Neural progenitor cell (in vitro differentiated cells): ENCODE measurements around the gene TMUB2. TPM values are rescaled to one million over a fixed set of nuclear protein-coding genes. Genes with fewer than 3 reads are reported as not detected.

Experiments
- DNase-seq: peaks from one replicate; pipeline ENCODE4 v3.0.0-alpha.2; 2016; ENCODE audit warnings: low spot score
- H2AFZ ChIP-seq: fragments of 200-600 bp; sonication (generic); replicated peaks from 2 replicates; pipeline ENCODE4 v1.6.1; 2016; ENCODE audit warnings: antibody characterized with exemption
- H3F3A ChIP-seq: fragments of 200-600 bp; sonication (generic); 2 replicates; pipeline ENCODE4 v1.6.1; 2016; ENCODE audit warnings: antibody characterized with exemption, low read depth
- H3K27ac ChIP-seq: fragments of 200-600 bp; sonication (generic); 2 replicates; pipeline ENCODE4 v1.5.1; 2016; ENCODE audit warnings: mild to moderate bottlenecking
- H3K27me3 ChIP-seq: fragments of 200-600 bp; sonication (generic); 2 replicates; pipeline ENCODE4 v1.6.1; 2016; ENCODE audit warnings: mild to moderate bottlenecking, moderate library complexity
- H3K36me3 ChIP-seq: fragments of 200-600 bp; sonication (generic); 2 replicates; pipeline ENCODE4 v1.5.1; 2016
- H3K4me1 ChIP-seq: fragments of 200-600 bp; sonication (generic); 2 replicates; pipeline ENCODE4 v1.6.1; 2016; ENCODE audit warnings: mixed run types
- H3K4me2 ChIP-seq: fragments of 200-600 bp; sonication (generic); 2 replicates; pipeline ENCODE4 v1.6.1; 2016
- H3K4me3 ChIP-seq: fragments of 200-600 bp; sonication (generic); 2 replicates; pipeline ENCODE4 v1.5.1; 2016
- H3K79me2 ChIP-seq: fragments of 200-600 bp; sonication (generic); 2 replicates; pipeline ENCODE4 v1.6.1; 2016; ENCODE audit warnings: low read depth
- H3K9ac ChIP-seq: fragments of 200-600 bp; sonication (generic); 2 replicates; pipeline ENCODE4 v1.6.1; 2016
- H3K9me3 ChIP-seq: fragments of 200-600 bp; sonication (generic); 2 replicates; pipeline ENCODE4 v1.5.1; 2016; ENCODE audit warnings: low read depth
- H4K20me1 ChIP-seq: fragments of 200-600 bp; sonication (generic); 2 replicates; pipeline ENCODE4 v1.6.1; 2016; ENCODE audit warnings: low read depth
- H3K27ac Mint-ChIP-seq: 3 replicates; pipeline ENCODE4 v1.8.0; 2021; ENCODE audit warnings: mixed read lengths
- H3K27me3 Mint-ChIP-seq: 2 replicates; pipeline ENCODE4 v1.8.0; 2022; ENCODE audit warnings: low read depth, mild to moderate bottlenecking, inconsistent platforms, moderate library complexity, mixed read lengths; ENCODE audit not compliant: insufficient read depth
- H3K36me3 Mint-ChIP-seq: 3 replicates; pipeline ENCODE4 v1.8.0; 2021; ENCODE audit warnings: mixed read lengths
- H3K4me1 Mint-ChIP-seq: 3 replicates; pipeline ENCODE4 v1.8.0; 2021; ENCODE audit warnings: mixed read lengths
- H3K4me3 Mint-ChIP-seq: 3 replicates; pipeline ENCODE4 v1.8.0; 2021; ENCODE audit warnings: mild to moderate bottlenecking, moderate library complexity, mixed read lengths
- H3K9me3 Mint-ChIP-seq: 3 replicates; pipeline ENCODE4 v1.8.0; 2020; ENCODE audit warnings: mixed read lengths
- EZH2 ChIP-seq: fragments of 200-600 bp; sonication (generic); IDR thresholded peaks from 2 replicates; pipeline ENCODE4 v1.6.1; 2017; ENCODE audit warnings: antibody characterized with exemption, mild to moderate bottlenecking, moderate library complexity
- EZH2phosphoT487 ChIP-seq: fragments of 200-600 bp; sonication (generic); IDR thresholded peaks from 2 replicates; pipeline ENCODE4 v1.6.1; 2017; ENCODE audit warnings: antibody characterized with exemption
- total RNA-seq: library from RNA; depleted of rRNA; stranded (reverse); fragments of >200 nt; gene quantifications from 2 replicates; pipeline ENCODE4 v1.2.3, GENCODE V29; 2015; ENCODE audit warnings: low replicate concordance
- TF ChIP-seq, protein P1 (sequence below): fragments of 200-600 bp; sonication (generic); IDR thresholded peaks from 2 replicates; pipeline ENCODE4 v1.5.1; 2017; ENCODE audit warnings: antibody characterized with exemption, mild to moderate bottlenecking

The TMUB2 gene
- total RNA-seq, 1 donor from 2014 or later: 16.6 TPM

DNA sequence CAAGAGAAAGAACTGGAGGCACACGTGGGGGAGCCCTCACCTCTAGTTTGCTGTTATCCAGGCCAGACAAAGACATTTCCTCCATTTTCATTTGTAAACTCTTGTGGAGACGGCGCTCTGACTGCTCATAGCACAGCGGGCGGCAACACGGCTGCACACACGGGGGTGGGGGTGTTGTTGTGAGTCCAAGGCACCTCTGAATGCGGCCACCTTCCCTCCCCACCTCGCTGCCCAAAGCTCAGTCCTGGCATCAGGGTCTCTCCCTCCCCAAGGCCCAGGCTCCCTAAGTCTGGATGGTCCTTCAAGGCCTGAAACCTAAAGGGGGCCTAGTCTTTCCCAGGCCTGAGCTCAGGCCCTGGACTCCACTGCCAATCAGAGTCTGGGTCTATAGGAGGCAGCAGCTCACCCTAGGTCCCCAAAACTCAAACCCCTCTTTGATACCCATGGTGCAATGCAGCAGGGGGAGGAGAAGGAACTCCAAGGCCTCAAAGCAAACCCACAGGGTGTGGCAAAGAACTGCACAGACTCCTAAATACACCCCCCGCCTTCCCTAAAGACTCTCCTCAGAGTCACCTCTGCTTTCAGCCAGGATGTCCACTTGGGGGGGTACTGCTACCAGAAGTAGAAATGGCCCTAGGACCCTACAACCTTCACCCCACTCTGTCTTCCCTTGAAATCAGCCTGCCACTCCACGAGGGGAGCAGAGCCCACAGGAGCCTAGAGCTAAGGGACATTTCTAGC lies 11.4 kb downstream of the TMUB2 start:
- Histone ChIP-seq H3K36me3 (peaks cover 4% of the 10 kb centered on the region), H3K9me3 (no peaks in the 10 kb centered on the region), H3K4me3 (peak overlapping the region; percentile 87), H3K79me2 (peaks cover 26% of the 10 kb centered on the region), H3F3A (peaks cover 35% of the 10 kb centered on the region), H3K27ac (peak overlapping the region; percentile 11), H3K27me3 (no peaks in the 10 kb centered on the region), H3K4me2 (peak overlapping the region; percentile 94), H3K9ac (peak overlapping the region; percentile 70), H3K4me1 (peaks cover 7% of the 10 kb centered on the region), H4K20me1 (peaks cover 7% of the 10 kb centered on the region), H2AFZ (no peak overlapping the region)
- Mint-ChIP-seq H3K36me3 (peaks cover 19% of the 10 kb centered on the region), H3K4me1 (peaks cover 19% of the 10 kb centered on the region), H3K9me3 (no peaks in the 10 kb centered on the region), H3K27me3 (peaks cover 8% of the 10 kb centered on the region), H3K4me3 (peak overlapping the region; percentile 86), H3K27ac (peak overlapping the region; percentile 42)
- peak; percentile 45 for DNase-seq
- TF ChIP-seq EZH2phosphoT487: no peak
- TF ChIP-seq, protein P1, sequence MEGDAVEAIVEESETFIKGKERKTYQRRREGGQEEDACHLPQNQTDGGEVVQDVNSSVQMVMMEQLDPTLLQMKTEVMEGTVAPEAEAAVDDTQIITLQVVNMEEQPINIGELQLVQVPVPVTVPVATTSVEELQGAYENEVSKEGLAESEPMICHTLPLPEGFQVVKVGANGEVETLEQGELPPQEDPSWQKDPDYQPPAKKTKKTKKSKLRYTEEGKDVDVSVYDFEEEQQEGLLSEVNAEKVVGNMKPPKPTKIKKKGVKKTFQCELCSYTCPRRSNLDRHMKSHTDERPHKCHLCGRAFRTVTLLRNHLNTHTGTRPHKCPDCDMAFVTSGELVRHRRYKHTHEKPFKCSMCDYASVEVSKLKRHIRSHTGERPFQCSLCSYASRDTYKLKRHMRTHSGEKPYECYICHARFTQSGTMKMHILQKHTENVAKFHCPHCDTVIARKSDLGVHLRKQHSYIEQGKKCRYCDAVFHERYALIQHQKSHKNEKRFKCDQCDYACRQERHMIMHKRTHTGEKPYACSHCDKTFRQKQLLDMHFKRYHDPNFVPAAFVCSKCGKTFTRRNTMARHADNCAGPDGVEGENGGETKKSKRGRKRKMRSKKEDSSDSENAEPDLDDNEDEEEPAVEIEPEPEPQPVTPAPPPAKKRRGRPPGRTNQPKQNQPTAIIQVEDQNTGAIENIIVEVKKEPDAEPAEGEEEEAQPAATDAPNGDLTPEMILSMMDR: no peak
- TF ChIP-seq EZH2: no peak

DNA sequence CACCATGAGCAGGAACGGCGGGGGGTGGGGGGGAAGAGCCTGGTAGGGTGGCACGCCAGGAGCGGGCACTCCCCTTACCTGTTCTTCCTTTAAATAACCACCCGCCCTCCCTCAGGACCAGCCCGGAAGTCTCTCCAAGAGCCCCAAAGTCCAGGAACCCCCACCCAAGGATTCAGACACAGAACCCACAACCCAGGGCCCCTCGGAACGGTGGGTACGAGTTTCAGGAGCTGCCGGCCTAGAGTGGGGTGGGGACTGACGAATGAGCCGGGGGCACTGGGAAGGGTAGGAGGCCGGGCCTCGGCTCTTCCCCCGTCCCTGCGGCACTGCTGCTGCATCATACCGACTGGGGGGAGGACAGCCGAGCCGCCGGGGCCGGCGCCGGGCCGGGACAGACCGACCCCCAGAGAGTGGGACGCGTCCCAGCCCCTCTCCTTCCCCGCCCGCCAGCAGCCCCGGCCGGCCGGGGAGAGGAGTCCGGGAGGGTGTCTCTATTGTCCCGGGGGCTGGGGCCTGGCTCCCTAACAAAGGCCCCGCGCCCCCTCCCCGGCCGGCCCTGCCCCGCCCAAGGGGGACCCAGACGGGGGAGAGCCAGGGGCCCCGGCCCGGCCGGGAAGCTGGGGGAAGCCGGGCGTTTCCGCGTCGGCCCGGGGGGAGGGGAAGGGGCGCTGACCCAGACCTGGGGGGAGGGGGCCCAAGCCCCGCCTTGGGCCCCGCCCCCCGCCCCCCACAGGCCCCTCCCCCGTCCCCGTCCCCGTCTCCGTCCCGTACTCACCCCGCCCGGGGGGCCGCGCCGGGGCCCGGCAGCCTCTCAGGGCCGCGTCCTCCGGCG lies 12.2 kb downstream of the TMUB2 start:
- Histone ChIP-seq H3K9ac (peak overlapping the region; percentile 70), H3K4me2 (peak overlapping the region; percentile 94), H3K9me3 (no peaks in the 10 kb centered on the region), H4K20me1 (peaks cover 7% of the 10 kb centered on the region), H3K27me3 (no peaks in the 10 kb centered on the region), H3K4me1 (peaks cover 7% of the 10 kb centered on the region), H3K4me3 (peak overlapping the region; percentile 87), H3K36me3 (peaks cover 4% of the 10 kb centered on the region), H3K27ac (peak overlapping the region; percentile 91), H3K79me2 (peaks cover 26% of the 10 kb centered on the region), H3F3A (peaks cover 42% of the 10 kb centered on the region), H2AFZ (no peak overlapping the region)
- TF ChIP-seq EZH2phosphoT487: no peak
- TF ChIP-seq, protein P1: no peak
- no peak for TF ChIP-seq EZH2
- H3K4me3 Mint-ChIP-seq: peak overlapping the region; percentile 86
- H3K27ac Mint-ChIP-seq: no peak overlapping the region
- peaks cover 19% of the 10 kb centered on the region for H3K36me3 Mint-ChIP-seq
- peaks cover 10% of the 10 kb centered on the region for H3K27me3 Mint-ChIP-seq
- peaks cover 24% of the 10 kb centered on the region for H3K4me1 Mint-ChIP-seq
- H3K9me3 Mint-ChIP-seq: no peaks in the 10 kb centered on the region
- DNase-seq: peak; percentile 89

DNA sequence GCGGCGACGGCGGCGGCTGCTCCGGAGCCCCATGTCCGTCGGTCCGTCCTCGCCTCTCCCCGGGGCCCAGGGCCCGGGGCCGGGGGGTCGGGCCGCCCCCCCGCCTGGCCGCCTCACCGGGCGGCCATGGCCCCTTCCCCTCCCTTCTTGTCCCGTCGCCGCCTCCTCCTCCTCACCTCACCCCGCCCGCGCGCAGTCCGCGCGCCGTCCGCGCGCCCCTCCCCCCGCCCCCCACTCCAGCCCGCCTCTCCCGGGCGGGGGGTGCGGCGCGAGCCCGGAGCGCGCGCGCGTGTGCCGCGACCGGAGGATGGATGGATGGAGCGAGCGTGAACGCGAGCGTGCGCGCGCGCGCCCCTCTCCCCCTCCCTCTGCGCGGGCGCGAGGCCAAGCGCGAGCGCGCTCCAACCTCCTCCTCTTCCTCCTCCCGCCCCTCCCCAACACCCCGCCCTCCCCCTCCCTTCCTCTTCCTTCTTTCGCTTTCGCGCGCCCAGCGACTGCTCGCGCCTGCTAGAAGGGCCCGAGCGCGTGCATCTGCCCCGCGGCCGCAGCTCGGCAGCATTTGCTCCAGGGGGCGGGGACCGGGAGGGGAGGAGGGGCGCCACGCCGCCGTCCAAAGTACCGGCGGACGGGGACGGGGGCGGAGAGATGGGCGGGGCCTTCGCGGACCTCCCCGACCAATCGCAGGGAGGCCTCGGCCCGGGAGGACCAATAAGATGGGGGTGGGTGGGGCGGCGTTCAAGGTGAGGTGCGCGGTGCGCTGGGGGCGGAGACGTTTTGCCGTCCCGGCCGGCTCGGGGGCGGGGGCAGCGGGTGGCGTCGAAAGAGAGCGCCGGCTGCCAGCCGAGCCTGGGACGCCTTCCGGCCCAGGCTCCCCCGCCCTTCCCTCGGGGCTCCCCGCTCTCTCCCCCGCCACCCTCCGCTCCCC lies 13.0 kb downstream of the TMUB2 start, which contains the start of gene ATXN7L3:
TSS of gene ATXN7L3 (minus strand) at position 332 of the 925 bp plus-strand sequence. CDS start 1,814 bp downstream, outside the sequence.
- no peak for TF ChIP-seq EZH2phosphoT487
- no peak for TF ChIP-seq EZH2
- TF ChIP-seq, protein P1: no peak
- Mint-ChIP-seq H3K27ac (peak within 1 kb of the TSS; percentile 81), H3K4me1 (peaks cover 24% of the 10 kb centered on the region), H3K9me3 (no peaks in the 10 kb centered on the region), H3K27me3 (peaks cover 10% of the 10 kb centered on the region), H3K4me3 (peak within 1 kb of the TSS; percentile 94), H3K36me3 (peaks cover 15% of the 10 kb centered on the region)
- peak; percentile 99 for DNase-seq
- Histone ChIP-seq H3K27me3 (no peaks in the 10 kb centered on the region), H3K4me1 (peaks cover 7% of the 10 kb centered on the region), H3K9ac (peak within 1 kb of the TSS; percentile 70), H3F3A (peaks cover 49% of the 10 kb centered on the region), H3K36me3 (peaks cover 4% of the 10 kb centered on the region), H3K4me2 (peak within 1 kb of the TSS; percentile 94), H3K4me3 (peak within 1 kb of the TSS; percentile 87), H4K20me1 (peaks cover 7% of the 10 kb centered on the region), H3K79me2 (peaks cover 26% of the 10 kb centered on the region), H3K27ac (peak within 1 kb of the TSS; percentile 91), H3K9me3 (no peaks in the 10 kb centered on the region), H2AFZ (no peak within 1 kb of the TSS)
